Loucy (cell line): ENCODE measurements around the gene SRP72.

Experiments used
- EZH2phosphoT487 ChIP-seq: fragments of 200-600 bp; IDR thresholded peaks from 2 replicates; pipeline ENCODE4 v1.6.1; 2018; ENCODE audit warnings: antibody characterized with exemption, mild to moderate bottlenecking, moderate library complexity, borderline replicate concordance
- TF ChIP-seq, protein P1 (sequence below): fragments of 200-600 bp; sonication (generic); conservative IDR thresholded peaks from 2 replicates; pipeline ENCODE4 v1.5.1; 2014; ENCODE audit warnings: mild to moderate bottlenecking, antibody characterized with exemption, low read length

DNA sequence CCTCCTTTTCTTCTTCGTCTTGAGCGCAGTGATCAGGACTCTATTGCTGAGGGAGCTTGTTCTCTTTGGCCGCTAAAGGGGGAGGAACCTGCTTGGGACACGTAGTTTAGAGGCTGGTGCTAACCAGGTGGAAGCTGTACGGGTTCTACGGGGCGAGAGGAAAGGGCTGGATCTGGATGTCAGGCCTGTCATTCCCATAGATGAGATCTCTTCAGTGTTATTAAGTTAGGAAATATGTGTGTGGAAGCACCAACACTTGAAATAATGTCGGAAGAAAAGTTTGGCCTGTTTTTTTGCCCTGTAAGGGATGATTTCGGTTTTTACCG lies 643 bp downstream of the SRP72 start:
- TF ChIP-seq, protein P1, sequence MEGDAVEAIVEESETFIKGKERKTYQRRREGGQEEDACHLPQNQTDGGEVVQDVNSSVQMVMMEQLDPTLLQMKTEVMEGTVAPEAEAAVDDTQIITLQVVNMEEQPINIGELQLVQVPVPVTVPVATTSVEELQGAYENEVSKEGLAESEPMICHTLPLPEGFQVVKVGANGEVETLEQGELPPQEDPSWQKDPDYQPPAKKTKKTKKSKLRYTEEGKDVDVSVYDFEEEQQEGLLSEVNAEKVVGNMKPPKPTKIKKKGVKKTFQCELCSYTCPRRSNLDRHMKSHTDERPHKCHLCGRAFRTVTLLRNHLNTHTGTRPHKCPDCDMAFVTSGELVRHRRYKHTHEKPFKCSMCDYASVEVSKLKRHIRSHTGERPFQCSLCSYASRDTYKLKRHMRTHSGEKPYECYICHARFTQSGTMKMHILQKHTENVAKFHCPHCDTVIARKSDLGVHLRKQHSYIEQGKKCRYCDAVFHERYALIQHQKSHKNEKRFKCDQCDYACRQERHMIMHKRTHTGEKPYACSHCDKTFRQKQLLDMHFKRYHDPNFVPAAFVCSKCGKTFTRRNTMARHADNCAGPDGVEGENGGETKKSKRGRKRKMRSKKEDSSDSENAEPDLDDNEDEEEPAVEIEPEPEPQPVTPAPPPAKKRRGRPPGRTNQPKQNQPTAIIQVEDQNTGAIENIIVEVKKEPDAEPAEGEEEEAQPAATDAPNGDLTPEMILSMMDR, result no peak
- no peak for TF ChIP-seq EZH2phosphoT487
